T-helper 2 cell (primary cell): ENCODE data around the gene GEMIN5.

Experiments
- DNase-seq, 5 experiments: peaks; one replicate each; pipeline versions ENCODE4 v3.0.0 to v3.0.0-alpha.2; 2012 to 2022

Gene GEMIN5

GRCh38 chr5:154885439-154885838 is 52.6 kb downstream of the GEMIN5 start:
- no peak for DNase-seq

GRCh38 chr5:154884424-154884823 is 53.6 kb downstream of the GEMIN5 start:
- no peak for DNase-seq

GRCh38 chr5:154881986-154882385 is 56.0 kb downstream of the GEMIN5 start:
- no peak for DNase-seq

GRCh38 chr5:154878642-154879335 is 59.2 kb downstream of the GEMIN5 start:
- DNase-seq, result no peak

GRCh38 chr5:154873791-154874331 is 64.2 kb downstream of the GEMIN5 start:
- DNase-seq, result no peak

- no peak for DNase-seq
Measured at GRCh38 chr5:154871734-154872133, 66.3 kb downstream of the GEMIN5 start.

GRCh38 chr5:154868702-154869101 is 69.3 kb downstream of the GEMIN5 start:
- DNase-seq, result no peak

GRCh38 chr5:154866841-154867240 is 71.2 kb downstream of the GEMIN5 start:
- no peak for DNase-seq

- DNase-seq, result no peak
Measured at GRCh38 chr5:154865466-154866184, 72.4 kb downstream of the GEMIN5 start.

GRCh38 chr5:154863291-154864080 is 74.5 kb downstream of the GEMIN5 start:
- no peak for DNase-seq

- peak in 1 of 5 experiments; percentile 47 for DNase-seq
Measured at GRCh38 chr5:154862766-154863165, 75.2 kb downstream of the GEMIN5 start.

GRCh38 chr5:154861946-154862345 is 76.1 kb downstream of the GEMIN5 start:
- no peak for DNase-seq

- peak in 1 of 5 experiments; percentile 31 for DNase-seq
Measured at GRCh38 chr5:154860765-154861164, 77.2 kb downstream of the GEMIN5 start.

- DNase-seq, result peak in 1 of 5 experiments; percentile 38
Measured at GRCh38 chr5:154860123-154860522, 77.9 kb downstream of the GEMIN5 start.

- DNase-seq, result peak in 2 of 5 experiments; percentile 12 to 49
Measured at GRCh38 chr5:154858972-154859871, 78.8 kb downstream of the GEMIN5 start.

- peak; percentile 92 to 99 (median 97) for DNase-seq
Measured at GRCh38 chr5:154858297-154858971, 79.6 kb downstream of the GEMIN5 start, which contains the start of gene CNOT8. CNOT8 (plus strand) TSS chr5:154858627; CDS start chr5:154863279, 4,652 bp downstream.

GRCh38 chr5:154857530-154858296 is 80.3 kb downstream of the GEMIN5 start:
- peak; percentile 66 to 92 (median 87) for DNase-seq

GRCh38 chr5:154851351-154851750 is 86.7 kb downstream of the GEMIN5 start:
- DNase-seq, result no peak

- no peak for DNase-seq
Measured at GRCh38 chr5:154850255-154851062, 87.6 kb downstream of the GEMIN5 start, which contains the start of gene FAXDC2. FAXDC2 (minus strand) TSS chr5:154850603; CDS start chr5:154838178, 12,425 bp downstream.
